Cardiac muscle cell (in vitro differentiated cells and primary cell): ENCODE data around the gene UCKL1. TPM values are rescaled to one million over a fixed set of nuclear protein-coding genes. Genes with fewer than 3 reads are reported as not detected.

ENCODE experiments used
- DNase-seq, 2 donors: peaks; one replicate each; pipeline versions ENCODE4 v3.0.0 to v3.0.0-alpha.2; 2010 to 2017; ENCODE audit warnings: low read depth in 1 of 2, low spot score in 1 of 2
- H3K27ac ChIP-seq: fragments of 200-600 bp; sonication (generic); 2 replicates; pipeline ENCODE4 v1.5.1; 2016
- H3K27me3 ChIP-seq: fragments of 200-600 bp; sonication (generic); 2 replicates; pipeline ENCODE4 v1.6.0; 2016; ENCODE audit warnings: control low read depth
- H3K36me3 ChIP-seq: fragments of 200-600 bp; sonication (generic); 2 replicates; pipeline ENCODE4 v1.5.1; 2016; ENCODE audit warnings: control low read depth
- H3K4me1 ChIP-seq: fragments of 200-600 bp; sonication (generic); 2 replicates; pipeline ENCODE4 v1.8.1; 2017; ENCODE audit warnings: low read depth, mild to moderate bottlenecking, mixed run types
- H3K4me3 ChIP-seq: fragments of 200-600 bp; sonication (generic); 2 replicates; pipeline ENCODE4 v1.5.1; 2016; ENCODE audit warnings: mild to moderate bottlenecking
- H3K9me3 ChIP-seq: fragments of 200-600 bp; sonication (generic); 2 replicates; pipeline ENCODE4 v1.5.1; 2017; ENCODE audit warnings: low read depth, mild to moderate bottlenecking, control low read depth
- CTCF ChIP-seq: IDR thresholded peaks from 2 replicates; pipeline ENCODE4 v1.5.1; 2012; ENCODE audit warnings: low read depth, mild to moderate bottlenecking, low read length
- polyA plus RNA-seq: library from polyadenylated mRNA; unstranded; fragments of >200 nt; fragmentation: Nextera tagmentation; extraction: Ambion mirVana; gene quantifications from 2 replicates; pipeline ENCODE4 v1.2.1, GENCODE V29; 2016
- total RNA-seq: library from RNA; depleted of rRNA; stranded (reverse); fragments of >200 nt; gene quantifications from 2 replicates; pipeline ENCODE4 v1.2.3, GENCODE V29; 2016

Gene UCKL1
- total RNA-seq (40.2 and 53.5 TPM in 2 replicates), polyA plus RNA-seq (84.2 and 96.3 TPM in 2 replicates)

GRCh38 chr20:63955827-63956663, at the start of gene UCKL1:
TSS of gene UCKL1 (minus strand) at chr20:63956416. CDS start at chr20:63956372, 44 bp downstream.
- Histone ChIP-seq H3K4me1 (peaks cover 22% of the 10 kb centered on the region), H3K4me3 (peak within 1 kb of the TSS; percentile 98), H3K27me3 (no peaks in the 10 kb centered on the region), H3K36me3 (peaks cover 9% of the 10 kb centered on the region), H3K9me3 (no peaks in the 10 kb centered on the region), H3K27ac (peak within 1 kb of the TSS; percentile 96)
- TF ChIP-seq CTCF, result no peak
- DNase-seq, result peak; percentile 94 to 95

- no peak overlapping the region for H3K27ac ChIP-seq
- H3K4me1 ChIP-seq, result no peaks in the 10 kb centered on the region
- no peak for DNase-seq
- no peak overlapping the region for H3K4me3 ChIP-seq
- no peak for TF ChIP-seq CTCF
- H3K9me3 ChIP-seq, result no peaks in the 10 kb centered on the region
- H3K27me3 ChIP-seq, result no peaks in the 10 kb centered on the region
- H3K36me3 ChIP-seq, result peaks cover 27% of the 10 kb centered on the region
Observed at GRCh38 chr20:64005394-64005793, 49.2 kb upstream of the UCKL1 start.

GRCh38 chr20:64003960-64004725, 47.9 kb upstream of the UCKL1 start:
- no peaks in the 10 kb centered on the region for H3K4me1 ChIP-seq
- peaks cover 25% of the 10 kb centered on the region for H3K36me3 ChIP-seq

GRCh38 chr20:64001607-64002011, 45.4 kb upstream of the UCKL1 start:
- Histone ChIP-seq H3K36me3 (peaks cover 34% of the 10 kb centered on the region), H3K4me1 (no peaks in the 10 kb centered on the region), H3K27me3 (no peaks in the 10 kb centered on the region), H3K9me3 (no peaks in the 10 kb centered on the region), H3K27ac (no peak overlapping the region), H3K4me3 (no peak overlapping the region)
- DNase-seq, result no peak
- TF ChIP-seq CTCF, result no peak

More at GRCh38 chr20:64003960-64004725, 47.9 kb upstream of the UCKL1 start:
- no peak for TF ChIP-seq CTCF
- no peaks in the 10 kb centered on the region for H3K9me3 ChIP-seq
- H3K4me3 ChIP-seq, result no peak overlapping the region
- no peak overlapping the region for H3K27ac ChIP-seq
- no peak for DNase-seq
- H3K27me3 ChIP-seq, result no peaks in the 10 kb centered on the region

- Histone ChIP-seq H3K27ac (no peak overlapping the region), H3K36me3 (peaks cover 40% of the 10 kb centered on the region), H3K4me3 (no peak overlapping the region), H3K4me1 (no peaks in the 10 kb centered on the region), H3K27me3 (no peaks in the 10 kb centered on the region), H3K9me3 (no peaks in the 10 kb centered on the region)
- no peak for TF ChIP-seq CTCF
- DNase-seq, result no peak
Observed at GRCh38 chr20:64000906-64001305, 44.7 kb upstream of the UCKL1 start.
